ENCODE measurements around the gene NDC1.

DNA sequence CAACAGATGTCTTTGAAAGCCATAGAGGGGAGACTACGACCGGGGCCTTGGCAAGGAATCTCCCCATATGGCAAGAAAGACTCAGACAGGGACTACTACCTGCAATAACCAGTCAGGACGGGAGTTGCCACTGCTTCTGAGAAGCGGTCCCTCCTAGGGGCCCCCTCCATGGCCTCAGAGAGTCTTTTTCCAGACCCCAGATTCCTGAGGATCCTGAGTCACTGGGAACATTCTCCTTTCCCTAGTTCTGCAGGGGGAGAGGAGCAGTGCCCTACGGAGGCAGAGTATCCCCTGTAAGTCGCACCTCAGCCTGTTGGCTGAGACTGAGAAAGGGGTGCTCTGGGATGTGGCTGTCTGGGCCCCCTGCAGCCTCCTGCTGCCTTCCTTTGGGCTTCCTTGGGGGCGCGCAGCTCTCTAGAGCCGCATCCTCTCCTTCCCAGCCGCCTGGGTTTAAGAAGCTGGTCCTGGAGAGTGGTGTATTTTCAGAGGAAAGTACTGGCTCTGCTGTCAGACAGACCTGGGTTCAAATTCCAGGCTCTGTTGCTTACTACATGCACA lies 107.0 kb downstream of the NDC1 start:
- TF ChIP-seq, protein P1, sequence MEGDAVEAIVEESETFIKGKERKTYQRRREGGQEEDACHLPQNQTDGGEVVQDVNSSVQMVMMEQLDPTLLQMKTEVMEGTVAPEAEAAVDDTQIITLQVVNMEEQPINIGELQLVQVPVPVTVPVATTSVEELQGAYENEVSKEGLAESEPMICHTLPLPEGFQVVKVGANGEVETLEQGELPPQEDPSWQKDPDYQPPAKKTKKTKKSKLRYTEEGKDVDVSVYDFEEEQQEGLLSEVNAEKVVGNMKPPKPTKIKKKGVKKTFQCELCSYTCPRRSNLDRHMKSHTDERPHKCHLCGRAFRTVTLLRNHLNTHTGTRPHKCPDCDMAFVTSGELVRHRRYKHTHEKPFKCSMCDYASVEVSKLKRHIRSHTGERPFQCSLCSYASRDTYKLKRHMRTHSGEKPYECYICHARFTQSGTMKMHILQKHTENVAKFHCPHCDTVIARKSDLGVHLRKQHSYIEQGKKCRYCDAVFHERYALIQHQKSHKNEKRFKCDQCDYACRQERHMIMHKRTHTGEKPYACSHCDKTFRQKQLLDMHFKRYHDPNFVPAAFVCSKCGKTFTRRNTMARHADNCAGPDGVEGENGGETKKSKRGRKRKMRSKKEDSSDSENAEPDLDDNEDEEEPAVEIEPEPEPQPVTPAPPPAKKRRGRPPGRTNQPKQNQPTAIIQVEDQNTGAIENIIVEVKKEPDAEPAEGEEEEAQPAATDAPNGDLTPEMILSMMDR (IDR thresholded peaks at IDR 0.05), result no peak
- TF ChIP-seq POLR2AphosphoS5 (IDR thresholded peaks at IDR 0.05), result no peak
- TF ChIP-seq EP300 (IDR thresholded peaks at IDR 0.05; ENCODE audit: low read depth), result no peak

Measured in transverse colon (tissue), 4 donors.